Measurements from ENCODE around the gene GSS. TPM values are rescaled to one million over a fixed set of nuclear protein-coding genes. Genes with fewer than 3 reads are reported as not detected.

GSS gene
- total and polyA plus RNA-seq, 2 of the 8 experiments (the other 6 are each of a cell fraction or from before 2014, with no cell fraction given) = 34.6 to 43.2 TPM

- TF ChIP-seq CEBPB (IDR thresholded peaks at IDR 0.05; ENCODE audit: low read depth, low read length) = no peak
- TF ChIP-seq EP300 (IDR thresholded peaks at IDR 0.05; ENCODE audit: borderline replicate concordance in 1 of 2, low read depth in 2 of 2, low read length in 2 of 2) = no peak
- no peak for TF ChIP-seq SIRT6 (IDR thresholded peaks at IDR 0.05; ENCODE audit: low read length)
- TF ChIP-seq SAP30 (IDR thresholded peaks at IDR 0.05; ENCODE audit: insufficient read depth, insufficient replicate concordance, low read length) = no peak
- no peak for TF ChIP-seq TBP (IDR thresholded peaks at IDR 0.05; ENCODE audit: low read depth, low read length)
Observed at GRCh38 chr20:34995192-34995591, 39.6 kb upstream of the GSS start (continued).

Measured in H1 (cell line).